Stimulated activated CD4-positive, alpha-beta T cell treated with anti-CD3 and anti-CD28 coated beads, Interleukin-4, amount 100 ng/mL, for 4 hours (primary cell): Measurements from ENCODE around the gene GUCA2A.
A peak's percentile ranks its signal among the peaks of the same experiment; 100 is the strongest.

Source experiments
- DNase-seq, 2 experiments: peaks; one replicate each; pipeline ENCODE4 v3.0.0-alpha.2; 2020

Gene GUCA2A

DNA sequence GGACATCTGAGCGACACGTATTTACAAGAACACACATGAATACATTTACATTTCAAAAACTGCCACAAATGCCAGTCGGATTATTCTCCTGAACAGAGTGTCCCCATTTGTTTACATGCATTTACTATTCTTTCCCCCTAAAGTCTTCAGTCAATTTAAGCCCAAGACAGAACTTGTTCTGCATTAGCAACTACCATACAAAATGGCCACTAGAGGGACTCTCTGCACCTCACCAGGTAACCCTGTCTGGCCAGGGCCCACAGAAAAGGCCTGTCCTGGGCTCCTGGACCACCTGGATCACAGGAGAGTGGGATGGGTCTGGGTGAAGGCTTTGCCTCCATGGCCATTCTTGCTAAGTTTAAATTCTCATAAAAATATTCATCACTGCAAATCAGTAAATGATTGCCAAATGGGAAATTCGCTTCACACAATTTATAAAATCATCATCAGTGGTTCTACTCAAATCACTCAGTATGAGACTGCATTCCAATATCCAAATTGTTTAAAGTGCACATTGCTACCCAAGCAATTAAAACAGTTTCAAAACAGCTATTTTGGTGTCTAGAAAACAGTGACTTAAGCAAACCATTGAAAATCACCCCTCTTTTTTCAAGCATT is 12.5 kb upstream of the GUCA2A start:
- no peak for DNase-seq

DNA sequence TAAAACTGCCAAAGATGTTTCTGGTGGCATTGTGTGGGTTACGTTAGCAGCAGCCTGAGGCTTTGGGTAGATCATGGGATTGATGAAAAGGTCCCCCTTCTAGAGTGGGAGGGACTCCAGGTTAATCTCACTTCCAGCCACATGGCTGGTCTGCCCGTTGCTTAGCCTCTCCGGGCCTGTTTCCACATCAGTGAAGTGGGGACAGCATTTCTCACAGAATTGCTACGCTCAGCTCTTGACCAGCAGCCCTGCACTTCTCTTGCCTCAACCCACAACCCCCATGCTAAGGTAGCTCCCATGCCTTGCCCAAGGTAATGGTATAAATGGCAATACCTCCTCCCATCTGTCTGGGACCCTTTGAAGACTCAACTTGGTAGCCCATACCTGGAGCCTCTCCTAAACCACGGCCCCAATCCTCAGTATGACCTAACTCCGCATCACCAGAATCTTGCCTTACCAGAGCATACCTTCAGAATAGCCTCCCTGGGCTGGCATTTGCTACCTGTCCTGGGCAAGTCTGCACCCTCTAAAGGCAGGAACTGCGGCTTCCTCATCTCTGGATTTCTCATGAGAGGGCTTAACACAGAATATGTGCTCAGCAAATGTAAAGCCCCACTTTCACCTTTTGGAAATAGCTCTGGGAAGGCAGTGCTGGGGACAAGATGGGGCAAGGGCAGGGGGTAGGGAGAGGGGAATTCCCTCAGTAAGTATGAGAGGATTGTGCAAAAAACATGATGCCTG is 10.9 kb upstream of the GUCA2A start:
- no peak for DNase-seq

DNA sequence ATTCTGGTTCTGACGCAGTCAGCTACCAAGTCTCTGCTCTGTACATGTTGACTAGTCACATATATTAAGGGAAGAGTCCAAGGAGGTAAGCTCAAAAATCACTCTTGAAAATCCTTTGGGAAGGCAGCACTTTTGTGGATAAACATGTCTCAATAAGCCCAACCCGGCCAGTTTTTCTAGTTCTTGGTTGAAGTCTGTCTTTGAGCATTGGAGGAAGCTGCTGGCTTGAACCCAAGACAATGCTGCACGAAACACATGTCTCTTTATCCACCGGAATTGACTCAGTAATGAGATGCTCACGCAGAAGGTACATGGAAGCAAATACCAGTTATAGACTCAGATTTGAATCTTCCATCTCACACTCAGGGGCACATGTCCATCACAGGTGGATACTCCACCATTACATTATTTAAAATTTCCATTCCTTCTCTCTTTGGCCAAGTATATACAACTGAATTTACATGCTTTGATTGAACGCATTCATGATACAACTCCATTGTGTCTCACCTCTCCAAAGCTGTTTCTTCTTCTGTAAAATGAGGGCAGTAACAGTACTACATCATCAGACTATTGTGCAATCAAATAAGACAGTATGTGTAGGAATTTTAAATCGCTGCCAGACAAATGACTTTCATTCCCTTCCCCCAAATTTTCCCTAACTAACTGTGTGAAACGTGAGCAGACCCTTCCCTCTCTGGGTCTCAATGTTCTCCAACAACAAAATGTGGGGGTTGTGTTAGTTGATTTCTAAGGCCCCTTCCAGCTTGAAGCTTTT is 9.6 kb upstream of the GUCA2A start:
- DNase-seq, result no peak

DNA sequence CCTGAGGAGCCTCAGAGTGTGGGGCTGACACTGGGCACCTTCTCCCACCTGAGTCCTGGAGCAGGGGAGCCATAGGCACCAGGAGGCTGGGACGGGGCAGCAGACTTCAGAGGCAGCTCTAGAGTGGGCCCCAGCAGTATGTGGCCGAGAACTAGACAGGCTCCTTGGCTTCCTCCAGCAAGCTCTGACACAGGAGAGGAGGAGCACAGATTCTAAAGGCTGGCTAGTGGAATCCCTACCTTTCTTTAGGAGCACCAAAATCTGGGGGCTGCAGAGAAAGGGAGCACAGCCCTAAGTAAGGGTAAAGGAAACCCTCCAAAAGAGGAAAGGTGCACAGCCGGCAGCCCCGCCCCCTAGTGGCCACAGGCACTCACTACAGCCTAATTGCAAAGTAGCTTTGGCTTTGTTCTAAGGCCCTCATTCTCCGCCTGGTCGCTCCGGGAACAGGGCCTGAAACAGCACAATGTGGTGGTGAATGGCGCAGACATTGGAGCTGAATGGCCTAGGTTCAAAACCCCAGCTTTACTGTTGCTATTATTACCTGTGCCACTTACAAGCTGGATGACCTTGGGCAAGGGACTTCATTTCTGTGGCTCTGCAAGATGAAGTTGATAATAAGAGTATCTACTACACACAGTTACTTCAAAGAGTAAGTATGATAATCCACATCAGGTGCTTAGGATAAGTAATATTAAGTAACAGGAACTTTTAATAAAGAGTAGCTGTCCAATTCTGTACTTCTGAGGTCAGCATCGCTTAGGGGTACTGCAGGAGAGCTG is 8.8 kb upstream of the GUCA2A start:
- peak; percentile 57 to 64 for DNase-seq

DNA sequence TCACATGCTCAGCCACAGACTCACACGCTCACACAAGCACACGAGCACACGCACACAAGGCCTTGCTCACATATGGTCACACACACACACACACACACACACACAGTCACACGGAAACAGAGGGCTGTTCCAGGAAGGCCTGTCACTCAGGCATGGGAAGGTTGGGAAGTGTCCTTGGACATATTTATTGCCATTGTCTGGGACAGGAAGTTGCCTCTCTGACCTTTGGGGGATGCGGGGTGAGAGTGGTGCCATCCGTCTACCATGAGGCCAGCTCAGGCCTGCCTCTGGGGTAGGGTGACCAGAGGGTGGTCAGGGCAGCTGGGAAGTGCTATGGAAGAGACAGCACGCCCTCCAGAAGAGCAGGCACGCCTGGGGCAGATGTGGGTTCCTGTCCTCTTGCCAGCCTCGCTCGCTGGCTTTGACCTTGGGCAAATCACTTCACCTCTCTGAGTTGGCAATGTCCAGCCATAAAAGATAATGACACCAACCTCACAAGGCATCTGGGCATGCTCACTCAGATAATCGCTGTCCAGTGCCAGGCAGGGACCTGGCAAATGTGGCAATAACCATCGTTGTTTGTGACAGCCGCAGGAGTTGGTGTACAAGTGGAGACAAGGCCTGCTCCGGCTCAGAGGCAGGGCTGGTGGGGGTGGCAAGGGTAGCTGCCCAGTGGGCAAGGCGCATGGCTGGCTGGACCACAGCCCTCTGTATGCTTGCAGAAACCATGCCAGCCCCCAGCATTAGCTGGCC is 8.0 kb upstream of the GUCA2A start:
- no peak for DNase-seq

DNA sequence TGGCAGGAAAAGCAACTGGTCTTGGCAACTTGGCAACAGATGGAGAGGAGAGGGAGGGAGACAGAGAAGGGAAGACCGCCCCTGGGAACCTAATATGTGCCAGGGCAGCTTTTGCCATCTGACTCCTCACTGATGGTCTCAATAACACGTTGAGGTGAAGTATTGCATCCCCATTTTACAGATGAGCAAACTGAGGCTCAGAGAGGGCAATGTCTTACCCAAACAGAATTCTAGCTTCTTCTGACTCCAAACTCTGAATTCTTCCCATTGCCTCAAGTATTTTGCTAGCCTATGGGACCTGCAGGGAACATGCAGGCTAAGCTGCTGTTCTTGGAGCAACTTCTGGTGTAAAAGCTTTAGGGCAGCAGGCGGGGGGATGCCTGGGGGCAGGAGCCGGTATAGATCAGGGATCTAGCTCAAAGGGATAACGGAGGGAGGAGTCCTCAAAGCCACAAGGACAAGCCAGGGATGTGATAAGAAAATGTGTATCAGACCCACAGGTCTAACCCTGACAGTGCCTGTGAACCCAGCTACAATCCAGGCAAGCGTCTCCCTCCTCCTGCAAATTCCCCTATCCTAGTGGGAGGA is 7.2 kb upstream of the GUCA2A start:
- DNase-seq, result no peak

DNA sequence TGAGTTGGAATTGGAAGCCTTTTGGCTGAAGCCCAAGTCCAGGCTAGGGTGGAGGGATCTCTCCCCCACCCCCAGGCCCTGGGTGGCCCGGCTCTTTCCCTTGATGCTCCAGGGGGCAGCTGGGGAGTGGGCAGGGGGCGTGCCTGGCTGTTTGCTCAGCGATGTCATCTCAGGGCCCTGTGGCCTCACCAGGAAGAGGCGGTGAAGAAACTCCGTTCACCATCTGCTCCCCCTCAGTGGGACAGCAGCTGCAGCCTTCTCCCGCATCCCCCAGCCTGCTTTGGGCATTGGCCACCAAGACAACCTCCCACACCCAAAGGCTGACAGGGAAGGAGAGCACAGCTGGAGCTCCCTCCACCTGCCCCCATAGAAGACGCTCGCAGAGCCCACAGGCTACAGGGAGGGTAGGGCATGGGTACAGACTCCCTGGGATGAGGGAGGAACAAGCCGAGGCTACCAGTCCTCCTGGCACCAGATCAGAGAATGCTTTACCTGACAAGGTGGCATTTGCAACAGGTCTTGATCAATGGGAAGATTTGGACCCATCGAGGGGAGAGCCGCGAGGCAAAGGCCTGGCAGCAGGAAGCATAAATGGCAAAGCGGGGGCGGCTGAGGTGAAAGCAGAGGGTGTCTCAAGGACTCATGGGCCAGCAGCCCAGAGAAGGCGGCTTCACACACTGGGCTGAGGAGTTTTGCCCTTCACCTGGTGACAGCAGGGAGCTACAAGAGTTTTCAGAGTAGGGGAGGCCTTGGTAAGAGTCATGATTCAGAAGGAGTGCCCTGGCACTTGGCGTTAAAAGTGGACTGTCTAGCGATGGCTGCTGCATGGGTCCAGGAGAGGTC is 6.5 kb upstream of the GUCA2A start:
- DNase-seq, result no peak

DNA sequence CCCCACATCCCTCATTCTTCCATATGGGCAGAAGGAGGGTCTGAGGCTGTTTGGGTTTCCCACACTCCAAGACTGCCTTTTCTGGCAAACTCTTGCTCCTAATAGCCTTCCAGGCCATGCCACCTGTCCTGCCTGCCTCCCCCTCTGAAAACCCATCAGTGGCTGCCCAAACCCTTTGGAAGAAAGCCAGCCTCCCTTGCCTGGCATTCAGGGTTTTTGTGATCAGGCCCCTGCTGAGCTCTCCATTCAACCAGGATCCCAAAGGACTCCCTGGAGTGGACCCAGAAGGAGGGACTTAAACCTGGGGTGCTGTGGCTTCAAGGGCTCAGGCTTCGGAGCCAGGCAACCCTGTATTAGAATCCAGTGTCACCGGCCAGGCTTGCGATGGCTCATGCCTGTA is 4.2 kb upstream of the GUCA2A start:
- no peak for DNase-seq

DNA sequence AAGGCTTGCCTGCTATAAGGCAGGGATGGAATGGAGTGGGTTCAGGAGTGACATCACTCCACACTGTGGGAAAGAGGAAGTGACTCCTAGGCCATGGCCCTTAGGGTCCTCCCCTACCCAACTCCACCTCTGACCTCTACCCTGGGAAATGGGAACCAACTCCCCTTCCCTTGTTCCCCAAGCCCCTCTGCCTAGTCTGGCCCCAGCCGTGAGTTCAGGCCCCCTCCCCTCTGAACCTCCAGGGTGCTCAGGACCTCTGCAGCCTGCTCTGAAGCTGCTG is 3.8 kb upstream of the GUCA2A start:
- DNase-seq, result no peak

DNA sequence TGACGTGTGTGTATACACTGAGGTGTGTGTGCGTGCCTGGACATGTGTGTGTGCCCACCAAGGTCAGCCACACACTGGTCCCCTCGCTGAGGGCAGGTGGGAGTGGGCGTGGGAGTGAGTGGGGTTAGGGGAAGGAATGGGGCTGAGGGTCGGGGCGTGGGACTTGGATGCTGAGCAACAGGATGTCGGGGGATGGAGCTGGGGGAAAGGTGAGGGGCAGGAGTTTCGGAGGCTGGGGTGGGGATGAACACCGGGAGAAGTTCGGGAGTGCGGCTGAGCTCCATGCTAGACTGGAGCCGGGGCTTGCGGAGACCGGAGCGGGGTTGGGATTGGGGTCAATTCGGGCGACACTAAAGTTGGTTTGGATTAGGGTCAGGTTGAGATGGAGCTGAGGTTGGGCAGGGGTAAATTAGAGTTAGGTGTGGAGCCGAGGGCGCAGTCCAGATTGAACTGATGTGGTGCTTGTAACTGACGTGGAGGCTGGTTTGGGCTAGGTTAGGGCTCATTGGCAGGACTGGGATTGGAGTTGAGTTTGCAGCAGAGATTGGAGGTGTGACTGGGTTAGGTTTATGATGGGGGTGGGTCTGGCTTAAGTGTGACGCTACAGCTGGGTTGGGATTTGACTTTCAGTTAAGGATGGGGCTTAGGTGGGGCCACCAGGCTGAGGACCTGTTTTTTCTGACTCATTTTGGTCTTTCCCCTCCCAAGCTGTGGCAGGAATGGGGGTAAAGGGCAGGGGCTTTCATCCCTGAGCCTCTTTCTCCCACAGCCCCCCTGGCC is 3.3 kb upstream of the GUCA2A start:
- DNase-seq, result no peak

DNA sequence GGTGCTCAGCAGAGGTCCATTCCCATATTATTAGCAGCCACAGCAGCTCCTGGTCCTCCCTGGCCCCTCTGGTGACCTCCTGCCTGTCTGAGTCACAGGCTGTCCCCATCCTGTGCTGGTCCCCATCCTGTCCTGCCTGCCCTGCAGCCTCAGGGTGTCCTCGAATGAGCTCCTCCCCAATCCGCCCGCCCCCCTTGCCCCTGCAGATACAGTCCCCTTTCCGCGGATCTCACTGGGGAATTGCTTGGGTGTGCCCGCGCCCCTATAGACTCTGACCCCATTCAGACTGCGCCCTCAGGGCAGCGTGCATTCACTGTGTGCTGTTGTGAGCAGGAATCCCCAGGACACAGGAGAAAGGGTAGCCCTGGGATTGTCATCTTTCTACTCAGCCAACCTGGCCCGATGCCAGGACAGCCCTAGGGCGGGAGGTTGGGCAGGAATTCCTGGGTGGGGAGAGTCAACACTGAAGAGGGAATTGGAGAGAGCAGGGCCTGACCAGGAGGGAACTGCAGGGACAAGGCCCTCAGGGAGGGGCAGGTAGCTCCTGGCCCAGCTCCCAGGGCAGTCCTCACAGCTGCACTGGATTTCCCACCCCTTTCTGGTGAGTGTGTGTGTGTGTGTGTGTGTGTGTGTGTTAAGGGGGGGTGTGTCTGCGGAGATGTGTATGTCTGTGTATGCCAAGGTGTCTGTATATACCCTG is 1.1 kb upstream of the GUCA2A start:
- DNase-seq, result no peak

DNA sequence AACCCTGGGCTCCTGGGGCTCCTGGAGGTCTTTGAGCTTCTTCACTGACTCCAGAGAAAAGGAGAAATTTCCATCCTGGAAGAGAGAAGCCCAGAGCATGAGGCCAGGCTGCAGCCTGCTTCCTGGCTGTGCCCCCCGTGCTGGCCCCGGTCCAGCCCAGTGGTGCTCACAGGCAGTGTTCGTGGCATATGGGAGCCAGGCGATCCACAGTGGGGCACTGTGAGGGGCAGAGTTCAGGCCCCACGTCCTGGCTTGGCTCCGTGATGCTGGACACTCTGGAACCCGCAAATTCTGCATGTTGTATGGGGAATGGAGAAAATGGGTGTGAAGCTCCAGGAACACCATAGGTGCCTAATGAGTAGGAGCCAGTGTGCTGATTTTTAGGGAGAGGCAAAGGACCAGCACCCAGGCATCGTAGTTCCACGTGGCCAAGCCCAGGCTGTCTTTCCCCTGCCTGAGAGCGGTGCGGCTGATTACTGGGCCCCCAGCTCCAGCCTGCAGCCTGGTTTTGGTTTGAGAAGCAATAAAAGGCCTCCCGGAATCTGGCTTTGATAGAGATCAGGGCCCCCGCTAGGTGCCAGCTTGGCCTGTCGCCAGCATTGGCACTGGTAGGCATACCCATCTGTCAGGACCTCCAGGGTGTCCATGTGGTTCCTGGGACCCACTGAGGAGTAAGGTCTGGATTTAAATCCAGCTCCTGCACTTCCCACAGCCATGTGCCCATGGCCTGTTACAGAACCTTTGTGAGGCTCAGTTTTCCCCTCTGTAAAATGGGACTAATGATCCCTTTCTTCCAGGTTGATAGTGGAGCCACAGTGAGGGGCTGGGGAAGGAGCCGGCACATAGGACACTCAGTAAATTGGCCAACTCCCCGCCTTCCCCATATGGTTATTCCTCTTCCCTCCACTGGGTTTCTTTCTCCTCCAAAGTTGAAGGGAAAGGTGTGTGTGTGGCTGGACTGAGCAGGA is 725 bp downstream of the GUCA2A start:
- DNase-seq, result no peak

DNA sequence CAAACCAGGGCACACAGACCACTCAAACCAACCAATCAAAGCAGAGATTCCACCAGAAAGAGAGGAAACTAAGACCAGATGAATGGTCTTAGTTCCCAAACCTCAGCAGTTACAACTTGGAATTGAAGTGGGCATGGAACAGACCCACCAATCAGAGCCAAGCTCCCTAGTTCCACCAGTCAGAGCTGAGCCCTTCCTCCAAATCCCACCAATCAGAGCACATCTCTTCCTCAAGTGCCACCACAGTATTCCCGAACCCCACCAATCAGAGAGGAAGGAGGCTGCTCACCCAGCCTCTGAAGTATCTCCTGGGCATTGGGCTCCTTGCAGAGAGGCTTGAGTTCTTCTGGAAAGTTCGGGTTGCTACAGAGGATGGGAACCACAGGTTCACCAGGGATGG is 1.4 kb downstream of the GUCA2A start:
- DNase-seq, result no peak

DNA sequence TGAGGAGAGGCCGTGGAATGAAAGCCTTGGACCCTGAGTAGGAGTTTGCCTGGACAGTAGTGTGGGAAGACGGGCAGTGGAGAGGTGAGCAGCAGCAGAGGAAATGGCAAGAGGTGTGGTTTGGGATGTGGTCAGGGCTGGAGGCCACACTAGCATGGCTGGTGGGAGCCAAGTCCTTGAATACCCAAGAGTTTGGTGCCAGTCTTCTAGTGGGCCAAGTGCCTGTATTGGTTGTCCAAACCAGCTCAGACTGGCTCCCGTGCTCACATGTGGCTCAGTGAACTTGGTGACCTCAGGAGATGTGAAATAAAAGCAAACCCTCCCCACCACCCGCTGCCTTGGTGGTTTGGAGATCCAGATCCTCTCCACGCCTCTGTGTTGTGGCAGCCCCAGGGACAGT is 2.4 kb downstream of the GUCA2A start:
- DNase-seq, result no peak

DNA sequence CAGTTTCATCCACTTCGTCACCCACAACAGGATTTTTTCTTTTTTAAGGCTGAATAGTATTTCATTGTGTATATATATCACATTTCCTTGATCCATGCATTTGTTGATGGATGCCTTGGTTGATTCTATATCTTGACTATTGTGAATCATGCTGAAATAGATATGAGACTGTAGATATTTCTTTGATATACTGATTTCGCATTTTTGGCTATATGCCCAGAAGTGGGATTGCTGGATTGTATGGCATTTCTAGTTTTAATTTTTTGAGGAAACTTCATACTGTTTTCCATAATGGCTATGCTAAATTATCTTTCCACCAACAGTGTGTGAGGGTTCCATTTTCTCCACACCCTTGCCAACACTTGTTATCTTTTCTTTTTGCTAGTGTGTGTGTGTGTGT is 6.4 kb downstream of the GUCA2A start:
- no peak for DNase-seq

DNA sequence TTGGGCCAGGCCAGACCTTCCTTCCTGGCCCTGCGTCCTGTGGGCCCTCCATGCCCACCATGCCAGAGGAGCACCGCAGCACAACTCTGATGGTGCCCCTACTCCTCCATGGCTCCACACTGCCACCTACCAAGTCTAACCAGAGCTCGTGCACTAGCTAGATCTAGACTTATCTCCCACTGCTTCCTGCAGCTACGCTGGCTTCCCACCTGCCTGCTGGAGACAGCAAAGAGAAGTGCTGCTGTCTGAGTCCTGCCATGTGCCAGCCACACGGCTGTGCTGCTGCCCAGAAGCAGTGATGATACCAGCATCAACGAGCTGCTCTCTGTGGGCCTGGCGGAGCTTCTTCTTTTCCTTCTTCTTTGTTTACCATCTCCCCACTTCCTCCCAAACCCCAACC is 6.9 kb downstream of the GUCA2A start:
- DNase-seq, result no peak

DNA sequence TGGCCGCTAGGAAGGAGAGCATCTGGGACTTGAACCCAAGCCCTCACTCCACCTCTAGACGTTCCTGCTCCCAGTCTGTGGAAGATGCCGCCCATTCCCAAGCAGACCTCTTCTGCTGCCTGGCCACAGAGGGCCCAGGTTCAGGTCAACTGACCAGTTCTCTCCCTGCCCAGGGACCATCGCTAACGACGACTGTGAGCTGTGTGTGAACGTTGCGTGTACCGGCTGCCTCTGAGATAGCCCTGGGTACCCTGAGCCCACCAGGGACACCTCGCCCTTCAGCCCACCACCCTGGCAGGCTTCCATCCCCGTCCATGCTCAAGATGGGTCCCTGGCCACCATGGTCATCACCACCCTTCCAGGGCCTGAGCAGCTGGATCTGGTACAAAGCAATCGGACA is 9.2 kb downstream of the GUCA2A start:
- no peak for DNase-seq

DNA sequence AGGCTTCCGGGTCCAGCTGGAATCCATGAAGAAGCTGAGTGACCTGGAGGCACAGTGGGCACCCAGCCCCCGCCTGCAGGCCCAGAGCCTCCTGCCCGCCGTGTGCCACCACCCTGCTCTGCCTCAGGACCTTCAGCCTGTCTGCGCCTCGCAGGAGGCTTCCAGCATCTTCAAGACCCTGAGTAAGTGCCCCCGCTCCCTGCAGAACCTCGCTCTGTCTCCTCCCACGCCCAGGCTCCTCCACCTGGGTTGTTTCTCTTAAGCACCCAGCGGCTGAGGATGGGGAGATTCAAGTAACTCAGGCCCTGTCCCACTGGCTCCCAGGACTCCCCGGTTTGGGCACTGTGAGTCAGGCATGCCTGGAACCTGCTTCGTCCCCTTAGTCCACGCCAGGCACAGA is 9.9 kb downstream of the GUCA2A start:
- DNase-seq, result no peak

DNA sequence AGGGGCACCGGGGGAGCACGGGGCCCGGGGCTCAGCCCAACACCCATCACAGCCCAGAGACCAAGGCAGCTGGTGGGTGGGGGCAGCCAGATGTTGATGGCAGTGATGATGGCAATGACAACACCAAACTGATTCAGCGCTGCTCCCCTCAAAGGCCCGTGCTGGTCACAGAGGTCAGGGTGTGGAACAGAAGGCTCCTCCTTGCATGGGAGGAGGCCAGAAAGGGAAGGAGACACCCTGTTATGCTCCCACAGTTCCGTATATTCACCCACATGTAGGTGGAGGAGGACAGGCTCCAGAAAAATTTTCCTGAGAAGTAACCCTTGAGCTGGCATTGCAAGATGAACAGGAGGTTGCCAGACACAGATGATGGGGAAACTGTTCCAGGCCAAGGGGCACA is 10.9 kb downstream of the GUCA2A start:
- DNase-seq, result no peak
